Activated CD4-positive, alpha-beta T cell treated with anti-CD3 and anti-CD28 coated beads, Interleukin-10, Interleukin-2, amounts not matched to agents 100 ng/mL and 50 ng/mL, durations not matched to agents 16 hours and 8 hours (primary cell): ENCODE data around the gene OTOG.
"Not testable (repeated sequence)": the region's sequence is repeated elsewhere in the genome, so short reads cannot be mapped to it uniquely, and the experiment has no call there.

Experiments
- DNase-seq: peaks from one replicate; pipeline ENCODE4 v3.0.0-alpha.2; 2020

The OTOG gene

GRCh38 chr11:17607591-17608570 lies 60.8 kb downstream of the OTOG start:
- DNase-seq, result no peak

- DNase-seq, result no peak
Observed at GRCh38 chr11:17608821-17609220, 61.8 kb downstream of the OTOG start.

- DNase-seq, result no peak
Observed at GRCh38 chr11:17609291-17610084, 62.4 kb downstream of the OTOG start.

GRCh38 chr11:17610085-17610894 lies 63.2 kb downstream of the OTOG start:
- DNase-seq, result no peak

DNA sequence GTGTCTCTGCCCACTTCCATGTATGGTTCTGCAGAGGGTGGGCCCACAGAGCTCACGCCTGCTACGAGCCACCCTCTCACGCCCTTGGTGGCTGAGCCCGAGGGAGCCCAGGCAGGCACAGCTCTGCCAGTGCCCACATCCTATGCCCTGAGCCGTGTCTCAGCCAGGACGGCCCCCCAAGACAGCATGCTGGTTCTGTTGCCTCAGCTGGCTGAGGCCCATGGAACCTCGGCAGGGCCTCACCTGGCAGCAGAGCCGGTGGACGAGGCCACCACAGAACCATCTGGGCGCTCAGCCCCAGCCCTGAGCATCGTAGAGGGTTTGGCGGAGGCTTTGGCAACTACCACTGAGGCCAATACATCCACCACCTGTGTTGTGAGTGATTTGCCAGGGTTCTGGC lies 64.0 kb downstream of the OTOG start:
- DNase-seq, result no peak

DNA sequence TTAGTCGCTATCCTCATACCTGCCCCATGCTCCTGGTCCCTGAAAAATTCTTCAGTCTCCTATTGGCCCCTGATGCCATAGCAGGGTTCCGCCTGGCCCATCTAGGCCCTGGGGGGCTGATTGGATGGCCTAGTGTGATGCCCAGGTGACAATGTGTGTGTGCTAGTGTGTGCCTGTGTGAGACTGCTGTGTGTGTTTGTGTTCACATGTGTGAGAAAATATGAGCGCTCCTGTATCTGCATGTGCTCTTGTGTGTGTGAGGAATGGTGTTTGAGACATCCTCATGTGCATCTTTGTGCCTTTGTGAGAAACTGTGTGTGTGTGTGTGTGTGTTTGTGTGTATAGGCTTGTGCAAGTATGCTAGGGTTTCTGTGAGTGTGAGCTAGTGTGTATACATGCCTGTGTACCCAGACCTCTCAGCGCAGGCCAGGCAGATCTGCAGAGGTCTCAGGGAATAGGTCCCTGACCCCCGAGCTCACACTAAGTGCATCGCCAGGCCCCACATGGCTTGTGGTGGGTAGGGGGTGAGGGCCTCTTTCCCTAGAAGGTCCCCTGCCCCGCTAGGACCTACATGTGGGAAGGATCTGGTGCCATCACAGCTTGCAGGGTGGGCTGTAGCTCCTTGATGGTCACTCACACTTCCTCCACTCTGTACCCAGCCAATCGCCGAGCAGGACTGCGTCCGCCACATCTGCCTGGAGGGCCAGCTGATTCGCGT lies 64.6 kb downstream of the OTOG start:
- DNase-seq, result no peak

- no peak for DNase-seq
Observed at GRCh38 chr11:17612221-17613188, 65.4 kb downstream of the OTOG start.

DNA sequence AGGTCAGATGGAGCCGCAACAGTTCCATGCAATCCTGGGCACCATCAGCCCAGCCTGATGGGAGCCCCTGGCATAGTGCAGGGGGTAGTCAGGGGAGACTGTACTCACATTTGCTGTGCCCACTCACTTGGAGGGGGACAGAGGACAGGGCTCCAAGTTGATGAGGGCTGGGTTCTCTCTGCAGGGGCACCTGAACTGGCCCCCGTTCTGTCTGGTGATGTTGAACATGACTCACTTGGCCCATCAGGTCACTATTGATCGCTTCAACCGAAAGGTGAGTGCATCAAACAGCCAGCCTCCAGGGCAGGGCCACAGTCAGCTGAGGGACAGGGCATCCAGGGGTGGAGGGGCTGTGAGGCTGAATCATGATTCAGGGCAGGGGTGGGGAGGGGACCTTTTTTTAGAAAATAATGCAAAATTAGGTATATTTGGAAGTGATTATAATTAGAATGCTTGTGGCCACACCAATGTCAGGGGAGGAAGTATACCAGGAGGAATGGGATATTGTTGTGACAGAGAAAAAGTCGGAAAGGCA lies 66.4 kb downstream of the OTOG start:
- DNase-seq, result no peak

DNA sequence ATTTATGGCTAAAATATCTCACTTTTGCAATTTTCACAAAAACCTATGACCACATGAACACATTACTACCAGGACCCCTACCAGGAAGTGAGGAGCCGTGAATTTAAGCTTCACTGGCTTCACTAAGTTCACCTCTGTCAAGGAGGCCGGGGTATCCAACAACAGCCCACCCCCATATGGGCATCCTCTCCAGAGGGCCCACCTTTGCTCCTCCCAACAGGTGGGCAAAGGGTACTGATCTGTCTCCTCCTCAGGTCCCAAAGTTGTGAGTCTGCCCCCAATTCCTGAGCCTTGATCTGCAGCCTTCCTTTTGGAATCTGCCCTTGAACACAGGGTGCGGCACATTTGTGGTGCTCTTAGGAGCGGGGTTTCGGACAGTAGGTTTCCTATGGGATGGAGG lies 66.9 kb downstream of the OTOG start:
- no peak for DNase-seq

- DNase-seq, result not testable (repeated sequence)
Observed at GRCh38 chr11:17622711-17623110, 75.7 kb downstream of the OTOG start.

DNA sequence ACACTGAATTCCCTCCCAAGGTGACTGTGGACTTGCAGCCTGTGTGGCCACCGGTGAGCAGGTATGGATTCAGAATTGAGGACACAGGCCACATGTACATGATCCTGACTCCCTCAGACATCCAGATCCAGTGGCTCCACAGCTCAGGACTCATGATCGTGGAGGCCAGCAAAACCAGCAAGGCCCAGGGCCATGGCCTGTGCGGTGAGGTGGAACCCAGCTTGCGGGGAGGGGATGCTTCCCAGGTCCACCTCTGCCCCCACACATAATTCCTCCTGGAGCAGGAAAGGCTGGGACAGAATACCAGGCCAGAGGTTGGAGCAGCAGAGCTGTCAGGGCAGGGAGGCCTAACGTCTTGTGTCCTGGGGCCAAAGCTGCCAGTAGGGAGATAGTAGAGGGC lies 82.1 kb downstream of the OTOG start:
- no peak for DNase-seq

DNA sequence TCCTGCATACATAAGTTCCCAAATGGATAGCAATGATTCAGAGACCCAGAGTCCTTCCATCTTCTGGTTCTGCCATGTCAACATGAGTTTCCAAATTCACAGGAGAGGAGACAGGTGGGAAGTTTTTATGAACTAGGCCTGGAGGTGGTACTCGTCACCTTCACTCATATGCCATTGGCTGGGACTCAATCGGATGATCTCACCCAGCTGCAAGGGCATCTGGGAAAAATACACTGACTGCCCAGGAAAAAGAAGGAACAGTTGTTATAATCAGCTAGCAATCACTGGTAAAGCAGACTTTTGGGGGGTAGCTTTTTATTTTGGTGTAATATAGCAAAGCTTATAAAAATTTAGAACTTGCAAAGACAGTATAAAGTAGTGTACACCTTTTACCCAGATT lies 83.9 kb downstream of the OTOG start:
- no peak for DNase-seq

DNA sequence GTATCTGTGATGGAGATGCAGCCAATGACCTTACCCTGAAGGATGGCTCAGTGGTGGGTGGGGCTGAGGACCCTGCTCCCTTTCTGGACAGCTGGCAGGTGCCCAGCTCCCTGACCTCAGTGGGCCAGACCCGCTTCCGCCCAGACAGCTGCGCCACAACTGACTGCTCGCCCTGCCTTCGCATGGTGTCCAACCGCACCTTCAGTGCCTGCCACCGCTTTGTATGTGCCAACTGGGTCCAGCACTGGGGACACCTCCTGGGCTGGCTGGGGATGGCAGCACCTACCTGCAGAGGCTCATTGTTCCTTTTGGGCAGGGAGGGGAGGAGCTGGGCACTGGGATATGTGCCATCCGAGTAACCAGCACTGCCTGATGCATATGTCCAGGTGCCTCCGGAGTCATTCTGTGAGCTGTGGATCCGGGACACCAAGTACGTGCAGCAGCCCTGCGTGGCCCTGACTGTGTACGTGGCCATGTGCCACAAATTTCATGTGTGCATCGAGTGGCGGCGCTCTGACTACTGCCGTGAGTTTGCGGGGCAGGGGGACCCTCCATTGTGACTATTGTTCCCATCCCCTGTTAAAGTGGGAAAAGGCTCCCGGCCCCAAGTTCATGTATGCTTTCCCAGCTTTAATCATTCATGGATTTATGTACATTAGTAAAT lies 84.8 kb downstream of the OTOG start:
- no peak for DNase-seq

DNA sequence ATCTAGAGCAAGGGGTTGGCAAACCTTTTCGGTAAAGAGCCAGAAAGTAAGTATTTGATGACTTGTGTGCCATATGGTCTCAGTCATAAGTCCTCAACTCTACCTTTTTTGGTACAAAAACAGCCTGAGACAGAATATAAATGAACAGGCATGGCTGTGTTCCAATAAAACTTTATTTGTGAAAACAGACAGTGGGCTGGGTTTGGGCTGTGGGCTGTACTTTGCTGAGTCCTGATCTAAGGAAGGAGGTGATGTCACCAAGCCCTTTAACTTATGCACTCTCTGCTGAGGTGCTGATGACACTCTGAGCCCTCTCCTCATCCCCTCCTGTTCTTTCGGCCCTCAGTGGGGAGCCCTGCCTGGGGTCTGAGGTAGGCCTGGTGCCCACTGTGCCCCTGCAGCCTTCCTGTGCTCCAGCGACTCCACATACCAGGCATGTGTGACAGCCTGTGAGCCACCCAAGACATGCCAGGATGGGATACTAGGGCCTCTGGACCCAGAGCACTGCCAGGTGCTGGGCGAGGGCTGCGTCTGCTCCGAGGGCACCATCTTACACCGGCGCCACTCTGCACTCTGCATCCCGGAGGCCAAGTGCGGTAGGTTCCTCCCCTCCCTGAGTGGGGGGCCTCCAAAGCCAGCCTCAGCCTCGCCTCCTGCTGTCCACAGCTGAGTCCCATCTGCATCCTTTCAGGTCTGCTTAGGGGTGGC lies 86.4 kb downstream of the OTOG start:
- no peak for DNase-seq

- DNase-seq, result no peak
Observed at GRCh38 chr11:17633987-17634775, 87.1 kb downstream of the OTOG start.

- no peak for DNase-seq
Observed at GRCh38 chr11:17634776-17635550, 87.9 kb downstream of the OTOG start.

DNA sequence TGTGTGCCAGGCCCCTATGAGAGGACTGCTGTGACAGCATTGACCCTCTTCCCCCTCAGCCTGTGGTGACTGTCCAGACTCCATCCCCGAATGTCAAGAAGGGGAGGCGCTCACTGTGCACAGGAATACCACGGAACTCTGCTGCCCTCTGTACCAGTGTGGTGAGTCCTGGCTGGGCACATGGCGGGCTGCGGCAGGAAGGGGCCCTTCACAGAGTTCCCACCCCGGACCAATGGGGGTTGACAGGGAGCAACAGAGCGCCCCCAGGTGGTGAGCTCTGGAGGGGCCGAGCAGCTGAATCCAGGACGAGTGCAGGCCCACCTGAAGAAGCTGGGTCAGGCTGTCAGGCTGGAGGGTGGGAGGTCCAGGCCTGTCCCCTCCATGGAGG lies 88.5 kb downstream of the OTOG start:
- no peak for DNase-seq

DNA sequence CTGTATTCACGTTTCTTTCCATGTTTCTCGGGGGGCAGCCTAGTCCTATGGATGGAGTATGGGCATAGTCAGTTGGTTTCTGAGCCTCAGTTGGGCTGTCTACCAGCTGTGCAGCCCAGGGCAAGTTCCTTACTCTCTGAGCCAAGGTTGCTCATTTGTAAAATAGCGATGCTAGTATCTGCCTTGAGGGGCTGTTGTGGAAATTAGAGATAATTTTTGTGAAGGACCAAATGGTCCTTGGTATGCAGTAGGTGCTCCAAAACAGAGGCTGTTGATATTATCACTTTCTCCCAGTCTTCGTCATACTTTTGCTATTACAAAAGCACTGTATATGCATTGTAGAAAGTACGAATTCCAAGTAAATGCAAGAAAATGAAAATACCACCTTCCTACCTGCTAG lies 89.7 kb downstream of the OTOG start:
- DNase-seq, result no peak
